HG03025 (cell line): Measurements from ENCODE around the gene HACD1.
"Not testable (repeated sequence)": the region's sequence is repeated elsewhere in the genome, so short reads cannot be mapped to it uniquely, and the experiment has no call there.

Experiments
- ATAC-seq: cut with Tn5 transposase; IDR thresholded peaks from one replicate; pipeline ENCODE4 v1.9.1; 2021; ENCODE audit warnings: mild to moderate bottlenecking, moderate library complexity; ENCODE audit not compliant: unreplicated experiment, low FRiP score

The HACD1 gene

DNA sequence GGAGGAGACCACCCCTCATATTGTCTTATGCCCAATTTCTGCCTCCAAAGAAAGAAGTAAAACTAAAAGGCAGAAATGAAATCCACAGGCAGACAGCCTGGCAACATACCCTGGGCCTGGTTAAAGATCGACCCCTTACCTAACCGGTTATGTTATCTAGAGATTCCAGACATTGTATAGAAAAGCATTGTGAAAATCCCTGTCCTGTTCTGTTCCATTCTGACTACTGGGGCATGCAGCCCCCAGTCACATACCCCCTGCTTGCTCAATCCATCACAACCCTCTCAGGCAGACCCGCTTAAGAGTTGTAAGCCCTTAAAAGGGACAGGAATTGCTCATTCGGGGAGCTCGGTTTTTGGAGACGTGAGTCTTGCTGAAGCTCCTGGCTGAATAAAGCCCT, 29.9 kb downstream of the HACD1 start:
- not testable (repeated sequence) for ATAC-seq

DNA sequence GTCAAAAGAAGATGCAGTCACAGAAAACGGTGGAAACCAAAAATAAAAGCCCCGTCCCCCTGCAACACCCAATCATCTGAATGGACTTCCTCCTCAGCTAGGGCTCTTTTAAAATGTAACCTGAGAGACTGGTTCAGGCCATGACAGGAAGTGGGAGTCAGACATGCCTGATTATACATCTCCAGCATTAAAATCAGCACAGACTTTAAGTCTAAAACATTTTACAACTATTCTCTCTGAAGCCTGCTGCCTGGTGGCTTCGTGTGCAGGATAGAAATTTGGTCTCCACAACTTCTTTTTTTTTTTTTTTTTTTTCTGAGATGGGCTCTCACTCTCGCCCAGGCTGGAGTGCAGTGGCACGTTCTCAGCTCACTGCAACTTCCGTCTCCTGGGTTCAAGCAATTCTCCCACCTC, 30.3 kb downstream of the HACD1 start:
- no peak for ATAC-seq

DNA sequence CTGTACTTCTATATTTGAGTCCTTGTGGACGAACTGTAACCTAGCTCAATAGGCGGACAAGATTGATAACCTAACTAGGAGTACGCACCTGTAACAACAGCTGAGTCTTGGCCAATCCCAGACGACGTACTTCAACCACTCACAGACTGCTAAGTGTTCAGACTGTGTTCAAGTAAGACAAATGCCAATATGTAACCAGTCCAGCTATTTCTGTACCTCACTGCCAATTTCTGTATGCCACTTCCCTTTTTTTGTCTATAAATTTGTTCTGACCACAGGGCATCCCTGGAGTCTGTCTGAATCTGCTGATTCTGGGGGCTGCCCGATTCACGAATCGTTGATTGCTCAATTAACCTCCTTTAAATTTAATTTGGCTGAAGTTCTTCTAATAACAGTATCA, 32.2 kb downstream of the HACD1 start:
- ATAC-seq = no peak

DNA sequence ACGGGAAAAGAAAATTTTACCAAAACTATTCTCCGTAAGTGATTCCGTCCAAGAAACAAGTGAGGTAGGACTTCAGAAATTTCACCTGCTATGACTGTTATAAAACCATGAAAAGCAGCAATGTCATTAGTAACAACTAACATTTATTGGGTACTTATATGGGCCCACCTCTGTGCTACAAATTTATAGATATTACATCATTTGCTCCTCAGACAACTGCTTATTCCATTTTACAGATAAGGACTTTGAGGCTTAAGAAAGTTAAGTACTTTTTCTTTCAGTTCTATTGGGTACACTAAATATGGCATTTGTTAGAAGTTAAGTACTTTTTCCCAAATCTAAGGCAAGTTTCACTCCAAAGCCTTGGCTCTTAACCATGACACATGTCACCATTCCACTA, 36.3 kb downstream of the HACD1 start:
- no peak for ATAC-seq

DNA sequence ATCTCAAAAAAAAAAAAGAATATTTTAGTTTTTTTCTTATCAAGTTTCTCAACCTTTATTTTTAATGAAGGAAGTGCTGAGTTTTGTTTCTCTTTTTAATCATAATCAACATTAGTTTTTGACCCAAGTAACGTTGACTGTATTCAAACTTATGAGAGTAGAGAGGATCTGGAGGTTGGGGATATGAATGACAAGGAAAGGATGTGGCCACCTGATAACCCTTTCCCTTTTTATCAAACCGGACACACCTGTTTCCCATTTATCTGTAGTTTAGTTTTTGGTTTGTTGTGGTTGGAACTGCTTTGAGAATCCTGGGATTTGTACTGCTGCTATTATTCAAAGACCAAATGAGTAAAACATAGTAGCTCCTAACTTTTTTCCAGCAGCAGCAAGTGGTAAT, 38.6 kb downstream of the HACD1 start:
- no peak for ATAC-seq

DNA sequence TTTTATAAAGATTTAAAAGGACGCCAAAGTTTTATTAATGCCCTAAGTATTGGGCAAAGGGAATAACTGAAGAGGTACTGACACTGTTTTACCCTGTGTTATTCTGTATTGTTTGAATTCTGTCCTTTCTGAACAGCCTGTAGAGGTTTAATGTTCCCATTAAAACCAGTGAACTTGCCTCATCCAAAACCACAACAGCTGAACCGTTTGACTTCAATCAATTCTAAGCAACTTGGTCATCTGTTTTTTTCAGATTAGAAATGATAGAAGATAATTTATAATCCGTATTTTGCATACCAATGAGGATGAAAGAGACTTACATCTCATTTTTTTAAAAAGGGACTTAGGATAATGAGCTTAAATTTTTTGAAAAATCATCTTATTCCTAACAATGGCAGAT, 40.4 kb downstream of the HACD1 start:
- no peak for ATAC-seq

DNA sequence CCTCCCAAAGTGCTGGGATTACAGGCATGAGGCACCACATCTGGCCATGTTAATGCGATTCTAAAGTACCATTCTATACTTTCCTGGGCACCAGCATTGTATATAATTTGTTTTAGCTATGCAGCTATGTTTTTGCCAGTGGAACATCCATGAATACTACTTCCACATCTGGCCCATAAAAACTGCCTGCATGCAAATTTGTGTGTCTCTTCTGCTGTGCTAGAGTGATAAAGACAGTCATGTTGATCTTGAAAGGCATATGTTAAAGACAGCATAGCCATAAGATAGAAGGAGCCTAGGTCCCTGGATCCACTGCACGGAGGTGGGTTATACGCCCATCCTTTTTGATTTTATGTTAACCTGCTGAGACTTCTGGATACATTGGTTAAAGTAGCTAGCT, 52.3 kb downstream of the HACD1 start:
- no peak for ATAC-seq

DNA sequence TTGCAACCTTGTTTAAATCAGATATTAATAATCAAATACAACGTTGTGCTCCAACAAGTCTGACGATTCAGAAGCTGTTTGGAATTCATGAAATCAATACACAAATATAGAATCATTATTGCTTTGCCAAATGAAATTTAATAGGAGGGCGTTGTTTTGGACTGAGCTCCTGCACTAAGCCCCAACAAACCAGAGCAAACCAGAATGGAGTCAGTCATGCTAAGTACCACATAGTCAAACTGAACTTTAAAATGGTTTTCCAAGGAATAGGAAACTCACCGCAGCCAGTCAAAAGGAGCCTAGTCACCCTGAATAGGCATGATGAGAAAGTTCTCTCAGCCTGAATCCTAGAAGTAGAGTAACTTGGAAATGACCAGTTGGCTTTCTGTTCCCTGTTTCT, 53.7 kb downstream of the HACD1 start:
- ATAC-seq = no peak

DNA sequence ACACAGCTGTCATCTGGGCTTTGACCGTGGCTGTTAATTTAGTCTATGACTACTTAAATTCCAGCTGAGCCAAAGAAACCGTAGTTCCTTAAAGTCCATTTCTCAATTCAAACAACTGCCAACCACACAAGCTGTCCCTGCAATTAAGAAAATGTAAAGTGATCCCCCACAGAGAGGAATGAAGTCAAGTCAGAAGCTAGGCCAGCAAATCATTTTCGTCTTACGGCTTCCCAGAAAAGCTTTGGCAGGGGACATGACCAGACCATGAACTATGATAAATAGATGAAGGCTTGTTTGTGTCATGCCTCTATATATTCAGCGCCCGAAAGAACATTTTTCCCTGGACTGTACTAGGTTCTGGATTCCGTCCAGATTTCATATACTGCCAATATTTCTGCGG, 54.6 kb downstream of the HACD1 start:
- ATAC-seq = no peak

DNA sequence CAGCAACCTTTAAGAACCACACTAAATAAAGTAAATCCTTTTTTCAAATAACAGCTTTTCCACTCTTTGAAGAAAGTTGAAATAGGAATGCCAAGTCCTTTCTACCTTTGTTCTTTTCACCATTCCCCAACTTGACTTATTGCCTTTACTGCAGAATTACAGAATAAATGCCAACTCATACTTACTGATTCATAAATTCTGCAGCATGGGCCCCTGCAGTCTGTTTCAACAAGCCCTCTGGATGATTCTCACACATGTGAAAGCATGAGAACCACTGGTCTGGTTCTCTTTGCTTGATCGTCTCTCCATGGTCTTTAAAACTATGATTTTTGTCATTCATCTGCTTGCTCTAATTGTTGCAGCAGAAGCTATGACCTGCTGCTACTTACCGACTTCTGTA, 56.1 kb downstream of the HACD1 start:
- no peak for ATAC-seq

DNA sequence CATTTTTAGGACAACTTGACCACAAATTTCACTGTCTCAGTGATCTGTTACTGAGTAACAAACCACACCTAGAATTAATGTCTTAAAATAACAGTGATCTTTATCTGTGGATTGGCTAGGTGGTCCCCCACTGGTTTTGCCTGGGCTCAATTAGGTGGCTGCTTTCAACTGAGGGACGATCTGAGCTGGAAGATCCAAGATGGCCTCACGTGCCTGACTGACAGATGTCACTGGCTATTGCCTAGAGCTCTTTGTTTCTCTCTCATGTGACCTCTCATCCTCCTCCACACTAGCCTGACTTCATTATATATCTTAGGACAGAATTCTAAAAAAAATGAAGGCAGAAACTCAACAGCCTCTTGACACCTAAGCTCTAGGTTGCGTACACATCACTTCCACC, 59.7 kb downstream of the HACD1 start:
- no peak for ATAC-seq

DNA sequence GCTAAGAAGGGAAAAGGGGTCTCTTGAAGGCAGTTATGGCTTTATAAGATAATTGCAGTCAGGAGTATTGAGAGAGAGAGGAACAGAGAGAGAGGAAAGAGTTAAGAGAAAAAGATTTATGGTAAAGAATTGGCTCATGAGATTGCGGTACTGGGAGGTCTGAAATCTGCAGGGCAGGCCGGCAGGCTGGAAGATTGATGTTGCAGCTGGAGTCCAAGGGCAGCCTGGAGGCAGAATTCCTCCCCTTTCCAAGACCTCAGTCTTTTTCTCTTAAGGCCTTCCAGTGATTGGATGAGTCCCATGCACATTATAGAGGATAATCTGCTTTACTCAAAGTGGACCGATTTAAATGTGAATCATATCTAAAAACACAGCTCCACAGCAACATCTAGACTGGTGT, 68.4 kb downstream of the HACD1 start:
- ATAC-seq = no peak

DNA sequence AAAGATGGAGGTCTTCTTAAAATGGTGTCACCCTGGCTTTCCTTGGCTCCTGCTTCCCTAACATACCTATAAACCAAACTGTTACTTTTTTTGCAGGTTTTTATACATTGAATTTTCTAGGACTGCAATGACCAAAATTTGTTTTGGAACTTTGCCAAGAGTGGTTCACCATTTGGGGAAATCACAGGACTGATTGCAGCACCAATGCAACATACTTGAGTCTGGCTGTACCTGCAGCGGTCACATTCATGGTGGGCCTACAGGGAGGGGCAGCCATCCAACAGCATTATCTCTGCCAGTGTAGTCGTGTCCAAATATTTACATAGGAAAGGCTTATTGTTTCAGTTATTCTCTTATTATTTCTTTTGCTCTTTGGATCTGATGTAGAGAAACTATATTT, 69.0 kb downstream of the HACD1 start:
- no peak for ATAC-seq

DNA sequence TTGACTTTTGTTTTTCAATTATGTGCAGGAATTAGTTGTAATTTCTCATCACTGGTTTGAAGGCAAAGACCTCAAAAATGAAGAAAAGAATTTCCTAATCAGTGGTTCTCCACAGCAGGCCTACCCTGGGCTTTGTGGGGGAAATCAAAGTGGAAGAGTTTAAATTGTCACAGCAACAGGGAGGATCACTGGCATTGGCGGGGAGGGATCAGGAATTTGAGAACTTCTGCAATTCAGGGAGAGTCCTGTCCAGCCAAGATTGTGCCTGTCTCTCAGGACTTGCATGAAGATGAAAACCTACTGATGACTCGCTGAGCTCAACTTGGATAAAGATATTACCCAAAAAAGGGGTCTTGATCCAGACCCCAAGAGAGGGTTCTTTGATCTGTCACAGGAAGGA, 70.1 kb downstream of the HACD1 start:
- no peak for ATAC-seq

DNA sequence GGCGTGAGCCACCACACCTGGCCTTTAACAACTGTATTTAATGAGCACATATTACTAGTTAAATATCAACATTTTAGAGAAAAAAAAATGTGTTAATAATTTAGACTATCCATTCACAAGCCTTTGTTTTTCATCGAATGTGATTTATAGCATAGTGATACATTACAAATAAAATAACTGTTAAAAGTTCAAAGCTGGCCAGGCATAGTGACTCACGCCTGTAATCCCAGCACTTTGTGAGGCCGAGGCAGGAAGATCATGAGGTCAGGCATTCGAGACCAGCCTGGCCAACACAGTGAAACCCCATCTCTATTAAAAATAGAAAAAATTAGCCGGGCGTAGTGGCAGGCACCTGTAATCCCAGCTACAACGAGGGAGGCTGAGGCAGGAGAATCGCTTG, 72.7 kb downstream of the HACD1 start:
- no peak for ATAC-seq
